Upper lobe of left lung (tissue), 6 donors: ENCODE measurements around the gene HAVCR2. TPM values are rescaled to one million over a fixed set of nuclear protein-coding genes. Genes with fewer than 3 reads are reported as not detected.

Source experiments
- ATAC-seq, 2 donors: fragments of 200-7000 bp; cut with Tn5 transposase; one replicate each; pipeline ENCODE4 v1.9.1; 2022; ENCODE audit warnings: mild to moderate bottlenecking in 2 of 2, moderate library complexity in 2 of 2; ENCODE audit not compliant: low FRiP score in 2 of 2
- DNase-seq, 2 donors: peaks; one replicate each; pipeline ENCODE4 v3.0.0-alpha.2; 2019 to 2020
- H3K27ac ChIP-seq, 4 donors: fragments of 200-600 bp; sonication (generic); one replicate each; pipeline ENCODE4 v1.5.1; 2016 to 2019
- H3K27me3 ChIP-seq, 4 donors: fragments of 200-600 bp; sonication (generic); one replicate each; pipeline ENCODE4 v1.5.1; 2017 to 2019
- H3K36me3 ChIP-seq, 4 donors: fragments of 200-600 bp; sonication (generic); one replicate each; pipeline ENCODE4 v1.5.1; 2016 to 2019
- H3K4me1 ChIP-seq, 4 donors: fragments of 200-600 bp; sonication (generic); one replicate each; pipeline ENCODE4 v1.5.1; 2018 to 2019
- H3K4me3 ChIP-seq, 4 donors: fragments of 200-600 bp; sonication (generic); one replicate each; pipeline ENCODE4 v1.5.1; 2017 to 2019; ENCODE audit warnings: mild to moderate bottlenecking in 2 of 4, moderate library complexity in 1 of 4
- H3K9me3 ChIP-seq, 4 donors: fragments of 200-600 bp; sonication (generic); one replicate each; pipeline ENCODE4 v1.5.1; 2018 to 2019
- EP300 ChIP-seq, 4 donors: sonication (generic); formaldehyde crosslinking; IDR thresholded peaks; one replicate each; pipeline ENCODE4 v1.5.1; 2017; ENCODE audit warnings: antibody characterized with exemption in 4 of 4, control low read depth in 2 of 4
- POLR2A ChIP-seq, 4 donors: fragments of 450-650 bp; IDR thresholded peaks; one replicate each; pipeline ENCODE4 v1.5.1; 2016 to 2017; ENCODE audit warnings: antibody characterized with exemption in 4 of 4, mild to moderate bottlenecking in 2 of 4
- POLR2AphosphoS5 ChIP-seq, 2 donors: sonication (generic); formaldehyde crosslinking; IDR thresholded peaks; one replicate each; pipeline ENCODE4 v1.5.1; 2017; ENCODE audit warnings: antibody characterized with exemption in 2 of 2
- WGBS, 2 donors: methylation state at CpG; one replicate each; pipeline ENCODE4 v1.1.5; 2017 to 2018; 5-methylcytosine and 5-hydroxymethylcytosine counted together
- total RNA-seq, 6 donors: library from RNA; depleted of rRNA in 4 of 6; stranded (reverse); fragments of >200 nt in 4 of 6; gene quantifications; one replicate each; pipeline versions ENCODE4 v1.1.0 to v1.2.1, GENCODE V29; 2016 to 2021
- TF ChIP-seq, protein P1 (sequence below), 6 experiments: fragments of 450-650 bp in 4 of 6; fragments of 200-600 bp in 2 of 6; sonication (generic) in 2 of 6; IDR thresholded peaks; one replicate each; pipeline ENCODE4 v1.5.1; 2016 to 2019; ENCODE audit warnings: antibody characterized with exemption in 6 of 6
- donor health status: DM: no; HTN: no; CAD: no; lungs with moderate emphysema.
- donor health status: DM: no; HTN: yes; CAD: no; lungs with severe emphysema.

Gene HAVCR2
- 10 to 100 TPM; 15.2 to 42.6 (median 38.4) TPM for total RNA-seq

DNA sequence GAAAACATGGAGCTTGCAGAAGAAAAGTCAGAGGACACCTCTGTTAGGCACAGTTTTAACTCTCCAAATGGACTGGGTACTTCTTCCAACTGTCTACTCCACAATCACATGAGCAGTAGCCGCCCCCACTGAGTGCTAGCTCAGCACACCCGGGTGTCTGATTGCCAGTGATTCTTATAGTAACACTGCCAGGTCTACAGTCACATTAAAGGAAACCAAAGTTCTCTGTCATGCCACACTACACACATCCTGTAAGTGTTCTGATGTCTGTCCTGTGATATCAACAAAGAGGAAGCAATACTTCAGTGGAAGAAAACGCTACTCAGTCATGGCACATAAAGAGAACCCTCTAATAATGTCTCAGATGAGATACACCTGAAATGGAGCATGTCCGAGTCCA lies at the start of gene HAVCR2:
TSS of gene HAVCR2 (minus strand) at position 69 of the 400 bp plus-strand sequence. CDS start at position 8, 61 bp downstream.
- no peaks in the 10 kb centered on the region for H3K27me3 ChIP-seq
- peak in 2 of 4 donors; percentile 34 to 86 for TF ChIP-seq POLR2A (IDR thresholded peaks at IDR 0.05)
- peak in 1 of 4 donors; percentile 8 for TF ChIP-seq EP300 (IDR thresholded peaks at IDR 0.05)
- TF ChIP-seq POLR2AphosphoS5 (IDR thresholded peaks at IDR 0.05), result peak in 1 of 2 donors; percentile 58
- TF ChIP-seq, protein P1, sequence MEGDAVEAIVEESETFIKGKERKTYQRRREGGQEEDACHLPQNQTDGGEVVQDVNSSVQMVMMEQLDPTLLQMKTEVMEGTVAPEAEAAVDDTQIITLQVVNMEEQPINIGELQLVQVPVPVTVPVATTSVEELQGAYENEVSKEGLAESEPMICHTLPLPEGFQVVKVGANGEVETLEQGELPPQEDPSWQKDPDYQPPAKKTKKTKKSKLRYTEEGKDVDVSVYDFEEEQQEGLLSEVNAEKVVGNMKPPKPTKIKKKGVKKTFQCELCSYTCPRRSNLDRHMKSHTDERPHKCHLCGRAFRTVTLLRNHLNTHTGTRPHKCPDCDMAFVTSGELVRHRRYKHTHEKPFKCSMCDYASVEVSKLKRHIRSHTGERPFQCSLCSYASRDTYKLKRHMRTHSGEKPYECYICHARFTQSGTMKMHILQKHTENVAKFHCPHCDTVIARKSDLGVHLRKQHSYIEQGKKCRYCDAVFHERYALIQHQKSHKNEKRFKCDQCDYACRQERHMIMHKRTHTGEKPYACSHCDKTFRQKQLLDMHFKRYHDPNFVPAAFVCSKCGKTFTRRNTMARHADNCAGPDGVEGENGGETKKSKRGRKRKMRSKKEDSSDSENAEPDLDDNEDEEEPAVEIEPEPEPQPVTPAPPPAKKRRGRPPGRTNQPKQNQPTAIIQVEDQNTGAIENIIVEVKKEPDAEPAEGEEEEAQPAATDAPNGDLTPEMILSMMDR (IDR thresholded peaks at IDR 0.05), result no peak
- ATAC-seq (peak; percentile 77 to 87), DNase-seq (peak in 1 of 2 donors; percentile 68)
- WGBS, 2 donors, result 50 to 65% methylated on average over 4 of the region's 4 CpGs
- H3K36me3 ChIP-seq, result no peaks in the 10 kb centered on the region
- no peaks in the 10 kb centered on the region for H3K9me3 ChIP-seq
- peak within 1 kb of the TSS; percentile 65 to 73 (median 72) for H3K27ac ChIP-seq
- H3K4me3 ChIP-seq, result peak within 1 kb of the TSS in 3 of 4 donors; percentile 13 to 38 (median 15)
- no peaks in the 10 kb centered on the region for H3K4me1 ChIP-seq

- no peak for TF ChIP-seq EP300 (IDR thresholded peaks at IDR 0.05)
- TF ChIP-seq POLR2AphosphoS5 (IDR thresholded peaks at IDR 0.05), result no peak
- TF ChIP-seq, protein P1 (IDR thresholded peaks at IDR 0.05), result no peak
- no peak for TF ChIP-seq POLR2A (IDR thresholded peaks at IDR 0.05)
- Histone ChIP-seq H3K9me3 (no peaks in the 10 kb centered on the region), H3K27ac (no peak overlapping the region), H3K4me1 (no peaks in the 10 kb centered on the region), H3K4me3 (no peak overlapping the region), H3K27me3 (no peaks in the 10 kb centered on the region), H3K36me3 (no peaks in the 10 kb centered on the region)
- no peak for DNase-seq
- ATAC-seq, result no peak
- 90 to 93% methylated on average over 1 of the region's 1 CpG for WGBS, 2 donors
These were observed 48.5 kb upstream of the HAVCR2 start for GRCh38 chr5:157157293-157157891.

GRCh38 chr5:157155297-157155696 lies 46.5 kb upstream of the HAVCR2 start:
- Histone ChIP-seq H3K27me3 (no peaks in the 10 kb centered on the region), H3K36me3 (no peaks in the 10 kb centered on the region), H3K9me3 (no peaks in the 10 kb centered on the region), H3K4me3 (no peak overlapping the region), H3K27ac (no peak overlapping the region), H3K4me1 (no peaks in the 10 kb centered on the region)
- DNase-seq (no peak), ATAC-seq (no peak)
- WGBS, 2 donors, result 74 to 84% methylated on average over 3 of the region's 3 CpGs
- TF ChIP-seq EP300 (IDR thresholded peaks at IDR 0.05) (no peak), POLR2AphosphoS5 (IDR thresholded peaks at IDR 0.05) (no peak), POLR2A (IDR thresholded peaks at IDR 0.05) (no peak)
- TF ChIP-seq, protein P1 (IDR thresholded peaks at IDR 0.05), result no peak

DNA sequence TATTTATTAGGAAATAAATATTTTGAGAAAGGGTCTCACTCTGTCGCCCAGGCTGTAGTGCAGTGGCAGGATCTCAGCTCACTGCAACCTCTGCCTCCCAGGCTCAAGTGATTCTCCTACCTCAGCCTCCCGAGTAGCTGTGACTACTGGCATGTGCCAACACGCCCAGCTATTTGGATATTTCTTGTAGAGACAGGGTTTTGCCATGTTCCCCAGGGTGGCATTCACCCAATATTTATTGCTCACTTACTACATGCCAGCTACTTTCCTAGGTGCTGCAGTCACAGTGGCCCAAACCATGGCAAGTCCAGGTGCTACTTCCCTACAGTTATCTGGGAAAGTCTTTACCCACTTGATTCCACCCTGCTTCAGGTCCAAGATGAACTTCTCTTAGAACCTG lies 42.2 kb upstream of the HAVCR2 start:
- DNase-seq (no peak), ATAC-seq (no peak)
- no peak for TF ChIP-seq POLR2AphosphoS5 (IDR thresholded peaks at IDR 0.05)
- no peak for TF ChIP-seq POLR2A (IDR thresholded peaks at IDR 0.05)
- no peak for TF ChIP-seq EP300 (IDR thresholded peaks at IDR 0.05)
- TF ChIP-seq, protein P1 (IDR thresholded peaks at IDR 0.05), result no peak
- Histone ChIP-seq H3K4me1 (no peaks in the 10 kb centered on the region), H3K36me3 (no peaks in the 10 kb centered on the region), H3K27ac (no peak overlapping the region), H3K4me3 (no peak overlapping the region), H3K27me3 (no peaks in the 10 kb centered on the region), H3K9me3 (no peaks in the 10 kb centered on the region)
- 93 to 96% methylated on average over 3 of the region's 3 CpGs for WGBS, 2 donors
